HL-60/S4 (cell line): ENCODE results near the gene TMEM132C.

Experiments used
- in situ Hi-C: fragments of 300-500 bp; cut with MboI; formaldehyde crosslinking; loops from 2 replicates; pipeline ENCODE4 v1.14.3; 2022; ENCODE audit warnings: low sequenced_read_pairs

The TMEM132C gene

DNA sequence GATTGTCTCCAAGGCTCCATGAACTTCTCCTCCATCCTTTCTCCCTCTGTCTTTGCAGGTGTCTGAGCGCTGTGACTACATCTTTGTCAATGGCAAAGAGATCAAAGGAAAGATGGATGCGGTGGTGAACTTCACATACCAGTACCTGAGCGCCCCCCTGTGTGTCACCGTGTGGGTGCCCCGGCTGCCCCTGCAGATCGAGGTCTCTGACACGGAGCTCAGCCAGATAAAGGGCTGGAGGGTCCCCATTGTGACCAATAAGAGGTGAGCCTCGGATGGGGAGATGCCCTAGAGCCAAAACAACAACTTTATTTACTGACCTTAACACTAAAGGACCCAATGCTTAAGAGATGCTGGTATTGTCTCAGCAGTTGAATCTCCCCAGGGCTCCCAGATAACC, 426.8 kb downstream of the TMEM132C start:
- in situ Hi-C loops: no loop called here

DNA sequence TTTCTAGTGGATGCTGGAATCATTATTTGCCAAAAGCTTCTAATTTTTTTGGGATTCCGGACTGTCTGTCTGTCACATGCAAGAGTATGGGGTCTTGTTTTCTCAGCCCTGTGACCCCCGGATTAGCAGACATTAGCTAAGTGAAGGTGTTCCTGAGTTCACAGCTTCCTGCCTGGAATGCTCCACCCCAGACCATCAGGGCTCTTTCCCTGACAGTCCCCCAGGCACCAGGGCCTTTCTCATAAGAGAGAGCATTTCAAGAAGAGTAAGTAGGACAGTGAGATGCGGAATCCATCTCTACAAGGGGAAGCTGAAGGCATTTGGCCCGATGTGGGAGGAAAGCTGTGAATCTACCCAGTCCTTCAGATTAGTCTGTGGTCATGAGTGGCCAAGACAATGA, 427.5 kb downstream of the TMEM132C start:
- in situ Hi-C loops: no loop called here

DNA sequence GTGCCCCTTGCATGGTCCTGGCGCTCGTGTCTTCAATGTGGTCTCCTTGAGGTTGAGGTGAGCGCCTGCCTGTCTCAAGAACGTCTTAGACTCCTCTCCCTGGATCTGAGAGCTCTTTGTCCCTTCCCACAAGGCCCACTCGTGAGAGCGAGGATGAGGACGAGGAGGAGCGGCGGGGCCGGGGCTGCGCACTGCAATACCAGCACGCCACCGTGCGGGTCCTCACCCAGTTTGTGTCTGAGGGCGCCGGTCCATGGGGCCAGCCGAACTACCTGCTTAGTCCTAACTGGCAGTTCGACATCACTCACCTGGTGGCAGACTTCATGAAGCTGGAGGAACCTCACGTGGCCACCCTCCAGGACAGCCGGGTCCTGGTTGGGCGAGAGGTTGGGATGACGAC, 428.7 kb downstream of the TMEM132C start:
- in situ Hi-C loops: no loop called here

DNA sequence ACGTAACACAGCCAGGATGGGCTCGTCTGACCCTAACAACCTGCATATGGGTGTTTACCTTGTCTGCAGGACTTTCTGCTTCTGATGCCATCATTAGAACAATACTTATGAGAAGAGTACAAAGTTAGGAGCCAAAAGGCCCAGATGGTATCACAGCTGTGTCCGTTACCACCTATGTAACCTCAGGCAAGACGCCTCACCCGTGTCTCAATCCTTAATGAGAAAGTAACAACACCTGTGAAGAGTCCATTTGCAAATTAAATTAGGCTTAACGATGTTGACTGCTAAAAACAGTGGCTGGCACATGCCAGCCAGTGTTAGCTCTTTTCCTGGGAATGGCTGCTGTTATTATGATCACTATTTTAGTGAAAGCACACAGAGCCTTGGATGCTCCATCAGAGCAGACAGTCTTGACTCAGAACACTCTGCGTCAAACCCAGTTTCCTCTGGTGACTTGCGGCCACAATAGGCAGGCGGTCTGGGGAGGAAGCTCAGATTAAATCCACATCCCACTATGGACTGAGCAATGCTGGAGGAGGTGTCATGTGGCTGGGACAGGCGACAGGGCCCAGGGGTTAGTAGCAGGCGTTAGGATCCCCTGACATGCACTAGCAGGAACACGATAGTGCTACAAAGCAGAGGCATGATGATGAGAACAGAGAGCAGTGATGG, 431.5 kb downstream of the TMEM132C start:
- in situ Hi-C loops: no loop called here

DNA sequence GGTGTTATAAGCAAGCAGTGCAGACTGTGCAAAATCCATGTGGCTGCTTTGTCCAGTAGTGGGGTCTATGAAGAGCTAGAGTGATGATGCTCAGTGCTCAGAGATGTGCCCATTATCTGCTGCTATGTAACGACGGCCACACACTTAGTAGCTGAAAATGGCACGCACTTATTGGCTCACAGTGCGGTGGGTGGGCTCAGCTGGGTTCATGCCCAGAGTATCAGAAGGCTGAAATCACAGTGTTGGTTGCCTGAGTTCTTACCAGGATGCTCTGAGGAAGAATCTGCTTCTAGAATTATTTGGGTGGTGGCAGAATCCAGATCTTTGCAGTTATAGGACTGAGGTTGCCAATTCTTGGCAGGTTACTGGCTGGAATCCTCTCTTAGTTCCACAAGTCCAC, 432.1 kb downstream of the TMEM132C start:
- in situ Hi-C loops: no loop called here

DNA sequence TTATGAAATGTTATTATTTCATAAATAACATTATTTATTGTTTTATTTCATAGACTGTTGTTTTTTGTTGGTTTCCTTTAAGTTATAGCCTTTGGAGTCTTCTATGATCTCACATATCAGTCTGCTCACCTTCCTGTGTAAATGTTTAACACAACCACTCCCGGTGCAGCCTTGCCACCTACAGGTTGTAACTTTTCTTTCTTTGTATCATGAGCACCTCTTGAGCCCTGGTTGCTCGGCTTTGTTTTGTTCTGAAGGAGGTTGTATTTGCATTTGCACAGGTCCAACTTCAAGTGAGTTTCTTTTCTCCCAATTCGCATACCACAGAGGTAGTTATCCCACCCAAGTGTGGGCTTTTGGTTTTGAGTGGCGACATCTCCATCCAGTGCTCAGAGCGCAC, 435.4 kb downstream of the TMEM132C start:
- in situ Hi-C loops: no loop called here

DNA sequence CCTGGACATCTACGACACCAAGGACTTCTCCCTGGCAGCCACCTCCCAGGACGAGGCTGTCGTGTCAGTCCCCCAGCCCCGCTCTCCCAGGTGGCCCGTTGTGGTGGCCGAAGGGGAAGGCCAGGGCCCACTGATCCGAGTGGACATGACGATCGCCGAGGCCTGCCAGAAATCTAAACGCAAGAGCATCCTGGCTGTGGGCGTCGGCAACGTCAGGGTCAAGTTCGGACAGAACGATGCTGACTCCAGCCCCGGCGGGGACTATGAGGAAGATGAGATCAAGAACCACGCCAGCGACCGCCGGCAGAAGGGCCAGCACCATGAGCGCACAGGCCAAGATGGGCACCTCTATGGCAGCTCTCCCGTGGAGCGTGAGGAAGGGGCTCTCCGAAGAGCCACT, 438.2 kb downstream of the TMEM132C start:
- in situ Hi-C loops: no loop called here

DNA sequence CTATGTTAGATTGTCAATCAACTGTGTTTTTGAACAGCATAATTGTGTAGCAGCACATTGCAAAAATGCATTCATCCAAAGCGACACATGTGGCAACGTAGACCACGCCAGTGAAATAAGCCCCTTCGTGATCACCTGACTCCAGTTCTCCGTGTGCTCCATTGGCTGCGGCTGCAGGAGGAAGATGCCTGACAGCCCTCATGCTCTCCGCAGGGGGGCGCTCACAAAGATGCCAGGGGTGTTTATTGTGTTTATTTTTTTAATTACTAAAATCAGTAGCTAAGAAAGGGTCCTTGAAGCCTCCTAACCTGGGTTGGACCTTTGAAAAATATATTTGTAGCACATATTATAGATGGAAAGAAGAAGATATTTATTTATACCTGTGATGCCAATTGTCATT, 440.5 kb downstream of the TMEM132C start:
- in situ Hi-C loops: no loop called here

DNA sequence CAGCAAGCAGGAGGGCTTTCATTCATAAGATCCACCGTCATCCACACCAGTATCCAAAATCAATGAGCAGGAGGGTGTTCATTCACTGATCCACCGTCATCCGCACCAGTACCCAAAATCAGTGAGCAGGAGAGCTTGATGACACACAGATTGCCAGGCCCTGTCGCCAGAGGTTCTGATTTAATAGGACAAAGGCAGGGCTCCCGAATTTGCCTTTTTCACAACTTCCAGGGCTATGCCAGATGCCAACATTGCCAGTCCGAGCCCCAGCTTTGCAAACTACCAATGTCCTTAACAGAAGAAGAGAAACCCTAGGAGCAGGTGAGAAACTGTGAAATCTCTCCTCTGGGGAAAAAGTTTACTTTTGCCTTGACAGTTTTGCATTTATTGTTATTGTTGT, 441.8 kb downstream of the TMEM132C start:
- in situ Hi-C loops: no loop called here

DNA sequence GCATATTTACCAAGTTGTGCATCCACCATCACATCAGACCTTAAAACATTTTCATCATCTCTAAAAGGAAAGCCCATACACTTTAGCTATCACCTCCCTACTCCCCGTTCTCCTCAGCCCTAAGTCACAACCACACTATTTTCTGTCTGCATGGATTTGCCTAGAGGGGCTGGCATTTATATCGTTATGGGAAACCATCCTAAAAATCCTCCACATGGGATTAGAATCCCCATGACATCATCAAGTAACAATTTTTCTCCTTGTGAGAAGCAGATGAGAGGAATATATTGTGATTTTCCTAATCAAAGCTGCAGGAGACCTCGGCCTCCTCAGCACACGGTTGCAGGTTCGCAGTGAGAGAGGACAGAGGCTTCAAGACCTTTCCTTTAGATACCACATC, 442.7 kb downstream of the TMEM132C start:
- in situ Hi-C loops: no loop called here

DNA sequence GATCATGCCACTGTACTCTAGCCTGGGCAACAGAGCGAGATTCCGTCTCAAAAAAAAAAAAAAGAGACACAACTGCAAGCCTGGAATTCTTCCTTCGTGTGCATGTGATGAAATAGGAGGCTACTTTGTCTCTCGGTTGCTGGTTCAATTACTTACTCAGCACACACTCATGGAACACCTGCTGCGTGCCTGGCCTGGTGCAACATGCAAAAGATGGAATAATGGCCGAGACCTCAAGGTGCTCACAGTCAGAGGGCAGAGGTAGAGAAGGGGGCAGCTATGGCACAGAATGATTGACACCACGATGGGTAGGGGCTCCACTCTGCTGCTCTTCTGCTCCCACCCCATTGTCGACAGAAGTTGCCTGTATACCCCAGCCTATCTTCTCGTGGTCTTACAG, 444.5 kb downstream of the TMEM132C start:
- in situ Hi-C loops: no loop called here

DNA sequence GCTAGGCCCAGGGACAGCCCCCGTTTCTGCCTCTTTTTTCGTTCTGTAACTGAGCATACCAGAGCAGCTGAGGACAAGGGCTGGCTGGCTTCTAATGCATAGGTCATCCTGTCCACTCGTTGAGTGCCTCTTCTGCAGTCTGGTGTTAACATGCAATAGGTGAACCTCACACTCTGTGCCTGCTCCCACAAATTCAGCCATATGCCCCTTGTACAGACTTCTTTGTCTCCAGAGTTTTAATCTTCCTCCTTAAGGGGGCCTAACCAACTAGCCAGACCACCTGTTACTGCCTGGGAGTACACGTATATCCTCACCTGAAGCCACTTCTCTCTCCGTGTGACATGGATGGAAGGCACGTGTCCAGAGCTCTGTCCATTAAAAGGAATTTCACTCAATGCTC, 445.7 kb downstream of the TMEM132C start:
- in situ Hi-C loops: no loop called here

DNA sequence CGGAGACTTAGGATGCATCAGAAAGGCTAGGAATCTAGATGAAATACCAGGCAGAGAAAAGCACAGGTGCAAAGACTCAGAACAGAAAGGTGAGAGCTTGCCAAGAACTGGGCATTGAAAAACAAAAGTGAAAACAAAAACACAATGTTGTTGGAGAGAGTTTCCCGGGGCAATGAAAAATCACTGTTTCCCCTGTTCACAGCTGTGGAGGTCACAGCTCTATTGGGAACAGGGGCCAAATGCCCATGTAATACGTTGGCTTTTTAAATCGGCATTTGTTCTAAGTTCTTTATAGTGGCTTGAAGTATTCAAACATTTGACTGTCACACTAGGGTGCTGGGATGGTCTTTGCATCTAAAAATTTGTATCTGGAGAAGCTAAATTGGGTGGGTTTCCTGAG, 448.5 kb downstream of the TMEM132C start:
- in situ Hi-C loops: no loop called here

DNA sequence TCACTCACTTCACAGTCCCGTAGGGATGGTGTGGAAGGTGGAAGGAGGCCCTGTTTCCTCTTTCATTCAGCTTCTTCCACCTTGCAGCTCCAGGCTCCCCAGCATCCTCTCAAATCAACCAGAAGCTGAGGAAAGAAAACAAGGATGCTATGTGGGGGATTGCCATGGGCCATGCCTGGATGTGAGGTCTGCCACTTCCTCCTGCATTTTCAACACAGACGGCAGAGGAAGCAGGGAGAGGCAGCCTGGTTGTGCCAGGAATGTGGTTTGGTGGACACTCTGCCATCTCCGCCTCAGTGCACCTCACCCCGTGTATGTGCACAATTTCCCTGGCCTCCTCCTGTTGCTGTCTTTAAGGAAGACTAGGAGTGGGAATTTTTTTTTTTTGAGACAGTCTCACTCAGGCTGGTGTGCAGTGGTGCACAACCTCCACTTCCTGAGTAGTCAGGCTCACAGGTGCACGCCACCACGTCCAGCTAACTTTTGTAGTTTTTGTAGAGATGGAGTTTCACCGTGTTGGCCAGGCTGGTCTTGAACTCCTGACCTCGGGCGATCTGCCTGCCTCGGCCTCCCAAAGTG, 457.6 kb downstream of the TMEM132C start:
- in situ Hi-C loops: no loop called here

DNA sequence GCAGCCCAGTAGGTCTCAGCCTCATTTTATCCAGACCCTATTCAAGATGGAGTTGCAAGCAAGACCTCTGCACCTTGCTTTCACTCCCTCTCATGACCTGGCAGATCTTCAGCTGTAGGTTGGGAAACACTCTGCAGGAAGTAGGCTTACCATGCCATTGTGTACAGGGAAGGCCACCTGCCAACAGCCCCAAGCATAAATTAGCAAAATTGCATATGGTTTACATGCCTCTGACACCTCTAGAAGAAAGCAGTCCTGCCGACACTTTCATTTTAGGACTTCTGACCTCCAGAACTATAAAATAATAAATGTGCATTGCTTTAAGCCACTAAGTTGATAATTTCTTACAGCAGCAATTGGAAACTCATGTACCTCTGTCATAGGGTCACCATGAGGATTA, 459.9 kb downstream of the TMEM132C start:
- in situ Hi-C loops: no loop called here

DNA sequence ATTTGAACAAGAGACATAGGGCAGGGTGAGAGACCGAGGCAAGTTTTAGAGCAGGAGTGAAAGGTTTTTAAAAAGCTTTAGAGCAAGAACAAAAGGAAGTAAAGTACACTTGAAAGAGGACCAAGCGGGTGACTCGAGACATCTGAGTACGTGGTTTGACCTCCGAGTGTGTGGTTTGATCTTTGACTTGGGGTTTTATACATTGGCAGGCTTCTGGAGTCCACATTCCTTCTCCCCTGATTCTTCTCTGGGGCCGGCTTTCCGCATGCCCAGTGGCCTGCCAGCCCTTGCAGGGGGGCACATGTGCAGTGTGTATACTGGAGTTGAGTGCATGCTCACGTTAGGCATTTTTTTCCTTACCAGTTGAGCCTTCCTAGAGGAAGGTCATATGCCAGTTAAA, 460.5 kb downstream of the TMEM132C start:
- in situ Hi-C loops: no loop called here

DNA sequence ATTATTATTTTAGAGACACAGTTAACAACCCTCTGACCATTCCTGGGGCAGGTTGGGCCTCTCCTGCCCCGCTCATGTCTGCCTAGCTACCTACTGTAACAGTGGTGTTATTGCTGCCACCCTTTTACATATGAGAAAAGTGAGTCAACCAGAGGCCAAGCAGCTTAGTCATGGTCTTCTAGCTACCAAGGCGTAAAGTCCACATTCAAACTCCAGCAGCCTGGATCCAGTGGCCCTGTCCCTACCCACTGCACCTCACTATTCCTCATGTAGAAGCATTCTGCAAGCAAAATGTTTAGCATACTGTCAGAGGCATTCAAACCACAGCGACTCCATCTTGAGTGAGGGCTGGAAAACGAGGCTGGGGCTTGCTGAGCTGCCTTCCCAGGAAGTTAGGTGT, 461.0 kb downstream of the TMEM132C start:
- in situ Hi-C loops: no loop called here

DNA sequence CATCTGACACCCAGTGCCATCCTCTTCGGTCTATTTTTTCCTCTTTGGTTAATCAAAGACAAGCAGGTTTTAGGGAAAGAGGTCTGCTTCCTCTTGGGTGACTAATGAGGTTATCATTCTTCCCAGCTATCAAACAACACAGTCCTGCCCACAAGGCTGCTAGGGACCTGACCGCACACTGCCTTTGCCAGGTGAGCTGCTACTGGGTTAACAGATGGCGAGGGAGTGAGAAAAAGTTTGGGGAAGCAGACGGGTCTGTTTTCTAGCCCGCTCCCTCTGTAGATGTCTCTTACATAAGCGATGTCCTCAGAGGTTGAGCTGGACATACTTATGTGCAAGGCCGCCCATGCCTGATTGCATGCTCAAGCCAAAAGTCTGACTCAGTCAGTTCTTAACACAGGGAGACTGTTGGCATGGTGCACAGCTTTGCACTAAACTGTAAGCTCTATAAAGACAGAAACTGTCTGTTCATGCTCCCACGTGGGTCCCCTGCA, 462.7 kb downstream of the TMEM132C start:
- in situ Hi-C loops: no loop called here

DNA sequence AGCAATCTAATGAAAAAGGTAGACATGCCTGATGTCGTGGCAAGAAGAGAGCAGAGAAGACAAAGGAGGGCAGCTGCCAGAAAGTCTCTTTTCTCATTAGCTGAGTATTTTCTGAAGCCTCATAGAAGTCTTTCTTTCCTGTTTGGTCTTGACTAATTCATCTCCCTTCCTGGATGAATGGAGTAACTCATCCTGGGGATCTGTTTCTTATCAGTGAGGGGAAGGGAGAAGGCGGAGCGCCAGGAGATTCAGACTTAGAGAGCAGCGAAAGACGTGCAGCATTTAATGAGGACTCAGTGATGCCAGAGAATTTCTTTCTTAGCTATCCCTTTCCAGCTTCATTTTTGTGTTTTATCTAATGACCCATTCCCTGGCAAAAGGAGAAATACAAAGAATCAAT, 467.4 kb downstream of the TMEM132C start:
- in situ Hi-C loops: no loop called here

DNA sequence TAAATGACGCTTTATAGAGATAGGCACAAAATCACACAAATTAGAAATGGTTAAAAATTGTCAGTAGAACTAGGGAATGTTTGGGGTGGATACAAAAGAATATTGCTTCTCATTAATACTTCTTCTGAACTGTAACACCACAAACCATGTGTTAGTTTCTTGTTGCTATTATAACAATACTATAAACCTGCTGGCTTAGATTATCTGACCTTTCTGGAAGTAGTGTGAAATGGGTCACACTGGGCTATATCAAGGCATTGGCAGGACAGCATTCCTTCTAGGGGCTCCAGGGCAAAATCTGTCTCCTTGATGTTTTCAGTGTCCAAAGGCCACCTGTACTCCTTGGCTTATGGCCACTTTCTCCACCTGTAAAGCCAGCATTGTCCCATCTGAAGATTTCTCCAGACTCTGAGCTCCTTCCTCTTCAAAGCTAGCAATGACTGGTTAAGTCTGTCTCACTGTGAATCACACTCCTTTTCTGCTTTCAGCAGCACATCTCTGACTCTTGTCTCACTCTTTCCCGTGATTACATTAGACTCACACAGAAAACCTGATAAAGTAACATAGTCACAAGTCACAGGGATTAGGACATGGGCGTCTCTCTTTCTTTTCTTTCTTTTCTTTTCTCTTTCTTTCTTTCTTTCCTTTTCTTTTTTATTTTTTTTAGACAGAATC, 470.5 kb downstream of the TMEM132C start:
- in situ Hi-C loops: no loop called here

DNA sequence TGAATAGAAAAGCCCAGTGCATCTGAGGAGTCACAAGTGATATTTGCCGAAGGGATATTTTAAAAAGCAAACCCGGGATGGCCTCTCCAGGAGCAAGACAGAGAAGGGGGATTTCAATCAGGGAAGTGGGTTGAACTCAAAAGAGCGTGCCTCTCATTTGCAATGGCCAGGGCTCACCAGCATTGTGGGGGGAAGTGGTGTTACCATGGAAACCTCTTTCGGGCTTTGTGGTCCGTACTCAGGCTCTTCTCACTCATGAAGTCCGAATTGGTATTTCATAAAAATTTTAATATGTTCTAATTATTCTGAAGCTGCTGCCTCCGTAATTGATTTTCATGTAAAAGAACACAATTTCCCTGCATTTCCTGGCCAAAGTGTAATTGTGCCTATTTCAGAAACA, 476.9 kb downstream of the TMEM132C start:
- in situ Hi-C loops: no loop called here
